ENCODE measurements around the gene FANK1. TPM values are rescaled to one million over a fixed set of nuclear protein-coding genes. Genes with fewer than 3 reads are reported as not detected.
A peak's percentile ranks its signal among the peaks of the same experiment; 100 is the strongest.
"Not testable (repeated sequence)": the region's sequence is repeated elsewhere in the genome, so short reads cannot be mapped to it uniquely, and the experiment has no call there.

Gene FANK1
- total and polyA plus RNA-seq, 5 experiments from 2014 or later: 0.52 to 0.96 TPM; not detected in 3

DNA sequence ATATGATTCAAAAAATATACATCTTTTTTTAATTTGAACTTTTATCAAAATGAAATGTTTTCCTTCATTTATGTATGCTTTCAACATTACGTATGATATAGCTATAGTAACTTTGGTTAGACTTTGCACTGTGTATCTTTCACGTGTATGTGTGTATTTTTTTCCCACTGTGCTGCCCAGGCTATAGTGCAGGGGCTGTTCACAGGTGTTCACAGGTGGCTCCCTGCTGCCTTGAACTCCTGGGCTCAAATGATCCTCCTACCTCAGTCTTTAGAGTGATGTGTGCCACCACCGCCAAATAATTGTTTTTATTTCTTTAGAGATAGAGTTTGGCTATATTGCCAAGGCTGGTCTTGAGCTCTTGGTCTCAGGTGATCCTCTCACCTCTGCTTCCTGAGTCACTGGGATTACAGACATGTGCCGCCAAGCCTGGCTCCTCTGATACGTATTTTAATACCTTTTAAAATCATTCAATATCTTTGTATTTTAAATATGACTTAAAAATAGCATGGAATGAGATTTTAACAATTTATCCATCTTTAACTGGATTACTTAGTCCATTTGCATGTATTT is 29.0 kb downstream of the FANK1 start:
- DNase-seq: no peak
- no peak for ATAC-seq
- H3K4me3 Mint-ChIP-seq: no peak overlapping the region
- H3K9me3 Mint-ChIP-seq: no peaks in the 10 kb centered on the region
- H3K36me3 Mint-ChIP-seq: no peaks in the 10 kb centered on the region
- peaks cover 0 to 3% (median 0%) of the 10 kb centered on the region in 5 donors for H3K27me3 Mint-ChIP-seq
- H3K27ac Mint-ChIP-seq: no peak overlapping the region
- POLR2A ChIA-PET: no interaction called here
- H3K4me1 Mint-ChIP-seq: peaks cover 0 to 2% (median 0%) of the 10 kb centered on the region in 4 donors

DNA sequence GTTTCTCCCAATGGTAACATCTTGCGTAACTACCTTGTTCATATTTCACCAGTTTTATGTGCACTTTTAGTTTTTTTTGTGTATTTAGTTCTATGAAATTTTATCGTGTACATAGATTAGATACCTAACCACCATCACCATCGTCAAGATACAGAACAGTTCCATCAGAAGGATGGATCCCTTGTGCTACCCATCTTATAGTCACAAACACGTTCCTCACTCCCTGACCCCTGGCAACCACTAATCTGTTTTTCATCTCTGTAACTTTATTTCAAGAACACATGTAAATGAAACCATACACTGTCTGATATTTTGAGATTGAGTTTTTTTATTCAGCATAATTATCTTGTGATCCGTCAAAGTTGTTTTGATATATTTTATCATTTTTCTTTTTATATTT is 29.9 kb downstream of the FANK1 start:
- ATAC-seq (no peak), DNase-seq (no peak)
- Mint-ChIP-seq H3K27ac (no peak overlapping the region), H3K27me3 (peaks cover 0 to 3% (median under 1%) of the 10 kb centered on the region in 5 donors), H3K36me3 (no peaks in the 10 kb centered on the region), H3K4me1 (peaks cover 0 to 2% (median 0%) of the 10 kb centered on the region in 4 donors), H3K4me3 (no peak overlapping the region), H3K9me3 (peaks cover 0 to 3% (median 0%) of the 10 kb centered on the region in 9 donors)
- POLR2A ChIA-PET: no interaction called here

DNA sequence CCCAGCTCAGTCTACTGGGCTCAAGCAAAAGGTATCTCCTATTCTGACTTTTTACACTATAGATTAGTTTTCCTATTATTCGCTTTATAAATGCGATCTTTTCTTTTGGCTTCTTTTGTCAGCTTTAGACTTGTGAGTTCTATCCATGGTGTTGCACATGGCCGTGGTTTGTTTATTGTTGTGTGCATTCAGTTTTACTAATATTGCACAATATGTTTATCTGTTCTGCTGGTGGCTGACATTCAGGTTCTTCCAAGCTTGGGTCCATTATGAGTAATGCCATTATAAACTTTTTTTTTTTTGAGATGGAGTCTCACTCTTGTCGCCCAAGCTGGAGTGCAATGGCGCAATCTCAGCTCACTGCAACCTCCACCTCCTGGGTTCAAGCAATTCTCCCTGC is 30.9 kb downstream of the FANK1 start:
- H3K27ac Mint-ChIP-seq, H3K27me3 Mint-ChIP-seq, H3K36me3 Mint-ChIP-seq, DNase-seq, POLR2A ChIA-PET, H3K4me3 Mint-ChIP-seq, H3K4me1 Mint-ChIP-seq, ATAC-seq: not testable (repeated sequence)
- peaks cover 0 to 11% (median 0%) of the 10 kb centered on the region in 9 donors for H3K9me3 Mint-ChIP-seq

DNA sequence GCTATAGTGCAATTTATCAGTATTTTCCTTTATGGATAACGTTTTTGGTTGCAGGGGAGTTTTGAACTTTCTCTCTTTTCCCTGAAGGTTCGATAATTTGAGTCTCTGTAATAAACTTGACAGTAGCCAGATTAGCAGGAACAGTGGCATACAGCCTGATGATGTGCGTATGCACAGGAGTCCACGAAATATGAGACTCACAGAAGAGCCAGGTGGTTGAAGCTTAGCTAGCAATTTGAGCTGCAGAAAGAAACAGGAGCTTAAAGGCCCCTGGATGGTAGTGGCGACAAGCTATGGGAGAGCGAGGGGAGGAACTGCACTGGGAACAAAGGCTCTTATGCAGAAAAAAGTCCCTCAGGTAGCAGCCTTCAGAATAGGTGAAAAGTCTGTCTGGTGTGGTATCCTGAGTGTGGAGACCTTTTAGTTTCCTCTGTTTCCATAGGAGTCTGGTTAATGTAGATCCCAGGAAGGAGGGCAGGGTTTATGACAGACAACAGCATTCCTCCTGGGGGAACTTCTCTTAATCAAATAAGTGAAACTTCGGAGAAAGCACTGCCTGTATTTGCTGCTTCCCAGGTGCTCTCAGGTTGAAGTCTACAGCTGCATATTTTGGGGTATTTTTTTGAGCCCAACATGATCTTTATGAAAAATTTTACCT is 32.7 kb downstream of the FANK1 start:
- Mint-ChIP-seq H3K27me3 (peaks cover 10 to 22% (median 18%) of the 10 kb centered on the region in 5 donors), H3K27ac (peak overlapping the region in 1 of 10 donors; percentile 30), H3K4me1 (no peaks in the 10 kb centered on the region), H3K9me3 (peaks cover 0 to 17% (median 2%) of the 10 kb centered on the region in 9 donors), H3K4me3 (no peak overlapping the region), H3K36me3 (no peaks in the 10 kb centered on the region)
- POLR2A ChIA-PET: no interaction called here
- no peak for DNase-seq
- ATAC-seq: no peak

DNA sequence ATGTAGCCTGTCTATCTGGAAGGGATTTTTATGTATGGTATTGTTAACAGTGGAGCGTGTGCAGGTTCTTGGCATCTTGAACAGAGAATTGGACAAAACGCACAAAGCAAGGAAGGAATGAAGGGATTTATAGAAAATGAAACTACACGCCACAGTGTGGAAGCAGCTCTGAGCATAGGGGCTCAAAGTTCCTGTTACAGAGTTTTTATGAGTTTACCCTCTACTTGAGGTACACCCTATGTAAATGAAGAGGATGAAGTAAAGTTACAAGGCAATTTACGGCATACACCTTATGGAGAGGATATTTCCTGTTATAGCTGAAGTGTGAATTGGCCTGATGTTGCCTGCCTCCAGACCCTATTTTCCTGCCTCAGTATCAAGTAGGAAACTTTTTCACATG is 33.3 kb downstream of the FANK1 start:
- peaks cover 13 to 27% (median 21%) of the 10 kb centered on the region in 5 donors for H3K27me3 Mint-ChIP-seq
- H3K4me3 Mint-ChIP-seq: no peak overlapping the region
- DNase-seq (no peak), ATAC-seq (no peak)
- no peaks in the 10 kb centered on the region for H3K36me3 Mint-ChIP-seq
- H3K27ac Mint-ChIP-seq: no peak overlapping the region
- POLR2A ChIA-PET: no interaction called here
- H3K4me1 Mint-ChIP-seq: no peaks in the 10 kb centered on the region
- peaks cover 0 to 17% (median 2%) of the 10 kb centered on the region in 9 donors for H3K9me3 Mint-ChIP-seq

DNA sequence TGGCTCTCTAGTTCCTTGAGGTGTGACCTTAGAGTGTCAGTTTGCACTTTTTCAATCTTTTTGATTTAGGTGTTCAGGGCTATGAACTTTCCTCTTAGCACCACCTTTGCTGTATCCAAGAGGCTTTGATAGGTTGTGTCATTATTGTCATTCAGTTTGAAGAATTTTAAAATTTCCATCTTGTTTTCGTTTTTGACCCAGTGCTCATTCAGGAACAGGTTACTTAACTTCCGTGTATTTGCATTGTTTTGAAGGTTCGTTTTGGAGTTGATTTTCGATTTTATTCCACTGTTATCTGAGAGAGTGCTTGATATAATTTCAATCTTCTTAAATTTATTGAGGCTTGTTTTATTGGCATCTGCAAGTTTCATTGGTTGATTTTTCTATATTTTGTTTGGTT is 37.3 kb downstream of the FANK1 start:
- ATAC-seq: no peak
- POLR2A ChIA-PET: no interaction called here

DNA sequence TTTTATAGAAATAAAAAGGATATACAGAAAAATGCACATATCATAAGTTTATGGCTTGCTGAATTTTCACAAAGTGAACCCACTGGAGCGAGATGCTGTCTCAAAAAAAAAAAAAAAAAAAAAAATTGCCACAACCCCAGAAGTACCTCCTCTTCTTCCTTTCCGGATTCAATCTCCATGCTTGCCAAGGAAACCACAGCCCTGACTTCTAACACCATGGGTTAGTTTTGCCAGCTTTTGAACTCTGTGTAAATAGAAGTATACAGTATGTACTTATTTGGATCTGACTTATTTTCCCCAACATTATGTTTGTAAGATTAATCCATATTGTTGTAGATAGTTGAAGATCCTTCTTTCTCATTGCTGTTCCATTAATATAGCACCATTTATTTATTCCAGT is 40.0 kb downstream of the FANK1 start:
- H3K4me3 Mint-ChIP-seq: no peak overlapping the region
- H3K27me3 Mint-ChIP-seq: peaks cover 20 to 49% (median 34%) of the 10 kb centered on the region in 5 donors
- POLR2A ChIA-PET: no interaction called here

More for the DNA sequence above, 37.3 kb downstream of the FANK1 start:
- no peak for DNase-seq
- Mint-ChIP-seq H3K4me3 (no peak overlapping the region), H3K4me1 (no peaks in the 10 kb centered on the region), H3K36me3 (peaks cover 0 to 5% (median 0%) of the 10 kb centered on the region in 3 donors), H3K27ac (no peak overlapping the region), H3K27me3 (peaks cover 23 to 46% (median 35%) of the 10 kb centered on the region in 5 donors), H3K9me3 (peaks cover 0 to 17% (median 2%) of the 10 kb centered on the region in 9 donors)

DNA sequence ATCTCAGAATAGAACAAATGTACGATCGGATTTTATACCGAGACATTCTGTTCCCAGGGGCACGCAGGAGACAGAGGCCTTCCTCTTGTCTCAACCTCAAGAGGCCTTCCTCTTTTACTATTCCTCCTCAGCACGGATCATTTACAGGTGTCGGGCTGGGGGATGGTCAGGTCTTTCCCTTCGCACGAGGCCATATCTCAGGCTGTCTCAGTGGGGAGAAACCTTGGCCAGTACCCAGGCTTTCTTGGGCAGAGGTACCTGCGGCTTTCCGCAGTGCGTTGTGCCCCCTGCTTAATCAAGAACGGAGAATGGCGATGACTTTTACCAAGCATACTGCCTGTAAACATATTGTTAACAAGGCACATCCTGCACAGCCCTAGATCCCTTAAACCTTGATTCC is 44.2 kb downstream of the FANK1 start:
- DNase-seq: no peak
- H3K27ac Mint-ChIP-seq: no peak overlapping the region
- POLR2A ChIA-PET: no interaction called here
- no peaks in the 10 kb centered on the region for H3K4me1 Mint-ChIP-seq
- peaks cover 4 to 24% (median 14%) of the 10 kb centered on the region in 5 donors for H3K27me3 Mint-ChIP-seq
- peaks cover 0 to 18% (median 10%) of the 10 kb centered on the region in 9 donors for H3K9me3 Mint-ChIP-seq
- H3K4me3 Mint-ChIP-seq: no peak overlapping the region
- H3K36me3 Mint-ChIP-seq: peaks cover 0 to 18% (median 3%) of the 10 kb centered on the region in 3 donors
- no peak for ATAC-seq

More for the DNA sequence above, 40.0 kb downstream of the FANK1 start:
- Mint-ChIP-seq H3K4me1 (no peaks in the 10 kb centered on the region), H3K9me3 (peaks cover 0 to 13% (median 2%) of the 10 kb centered on the region in 9 donors), H3K36me3 (peaks cover 0 to 5% (median 0%) of the 10 kb centered on the region in 3 donors), H3K27ac (no peak overlapping the region)
- ATAC-seq: no peak
- DNase-seq: no peak

DNA sequence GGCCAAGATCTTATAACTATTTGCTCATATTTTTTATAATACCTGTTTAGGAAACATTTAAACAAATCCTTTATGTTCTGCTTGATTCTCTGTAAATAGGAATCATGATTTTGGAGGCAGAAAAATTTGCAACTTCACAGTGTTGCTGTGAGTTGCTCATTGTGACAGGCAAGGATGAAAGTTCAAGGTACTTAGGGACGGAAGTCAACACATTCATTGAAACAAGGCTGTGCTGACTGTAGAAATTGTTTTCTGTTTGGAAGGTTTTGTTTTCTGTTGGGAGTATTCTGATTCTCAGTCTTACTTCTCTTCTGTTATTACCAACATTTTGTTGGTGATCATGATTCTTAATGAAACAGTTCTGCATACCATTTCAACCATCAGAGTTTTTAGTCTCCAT is 54.9 kb downstream of the FANK1 start:
- Mint-ChIP-seq H3K27ac (no peak overlapping the region), H3K9me3 (peaks cover 0 to 53% (median 19%) of the 10 kb centered on the region in 9 donors), H3K27me3 (no peaks in the 10 kb centered on the region), H3K4me1 (no peaks in the 10 kb centered on the region), H3K4me3 (no peak overlapping the region), H3K36me3 (peaks cover 0 to 25% (median 2%) of the 10 kb centered on the region in 3 donors)
- ATAC-seq: no peak
- no peak for DNase-seq
- POLR2A ChIA-PET: no interaction called here

DNA sequence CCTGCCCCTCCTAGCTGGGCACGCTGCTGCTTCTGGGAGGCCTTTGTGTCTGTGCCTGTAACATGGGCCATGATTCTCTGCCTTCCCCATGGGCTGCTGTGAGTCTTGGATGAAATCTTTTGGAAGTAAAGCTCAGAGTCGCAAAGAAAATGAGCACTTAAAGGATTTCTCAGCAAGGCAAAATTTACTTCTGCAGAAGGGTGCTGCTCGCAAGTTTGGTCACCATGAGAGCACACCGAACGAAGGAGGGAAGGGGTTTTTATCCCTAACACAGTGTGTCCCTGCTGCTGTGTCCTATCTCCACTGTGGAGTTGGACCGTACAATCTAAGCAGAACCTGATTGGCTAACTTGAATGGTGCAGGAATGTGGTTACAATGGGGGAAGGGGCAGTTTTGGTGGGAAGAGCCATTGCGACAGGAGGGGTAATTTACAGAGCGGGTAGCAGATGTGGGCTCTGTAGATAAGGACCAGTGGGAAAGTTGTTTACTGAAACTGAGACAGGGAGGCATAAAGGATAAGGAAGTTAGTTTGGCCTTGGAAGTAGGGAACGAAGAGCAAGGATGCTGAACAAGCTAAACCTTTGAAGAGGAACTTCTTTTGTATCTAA is 57.5 kb downstream of the FANK1 start:
- Mint-ChIP-seq H3K36me3 (peaks cover 0 to 33% (median 2%) of the 10 kb centered on the region in 3 donors), H3K27ac (no peak overlapping the region), H3K9me3 (peaks cover 0 to 62% (median 22%) of the 10 kb centered on the region in 9 donors), H3K27me3 (peaks cover 0 to 9% (median 2%) of the 10 kb centered on the region in 5 donors), H3K4me1 (no peaks in the 10 kb centered on the region), H3K4me3 (no peak overlapping the region)
- DNase-seq (no peak), ATAC-seq (no peak)
- POLR2A ChIA-PET: no interaction called here

DNA sequence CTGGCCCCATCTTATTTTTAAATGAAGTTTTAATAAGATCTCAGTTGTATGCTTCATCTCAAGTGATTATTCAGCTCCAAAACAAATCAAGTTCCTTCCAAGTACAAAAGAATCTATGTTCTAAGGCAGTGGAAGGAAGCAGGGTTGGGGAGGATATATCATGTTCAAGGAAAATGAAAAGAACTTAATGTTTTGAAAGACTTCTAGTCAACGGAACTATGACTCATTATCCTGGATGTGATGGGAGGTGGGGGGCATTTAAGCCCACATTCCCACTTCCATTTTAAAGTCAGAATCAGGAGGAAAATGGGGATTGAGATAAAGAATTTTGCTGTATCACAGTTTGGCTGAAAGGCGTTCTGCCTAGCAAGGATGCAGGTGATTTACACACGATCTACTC is 59.4 kb downstream of the FANK1 start:
- Mint-ChIP-seq H3K9me3 (peaks cover 0 to 62% (median 22%) of the 10 kb centered on the region in 9 donors), H3K36me3 (peaks cover 0 to 33% (median 2%) of the 10 kb centered on the region in 3 donors), H3K4me3 (no peak overlapping the region), H3K27me3 (peaks cover 0 to 9% (median 2%) of the 10 kb centered on the region in 5 donors), H3K27ac (no peak overlapping the region), H3K4me1 (no peaks in the 10 kb centered on the region)
- POLR2A ChIA-PET: no interaction called here
- ATAC-seq (no peak), DNase-seq (no peak)

DNA sequence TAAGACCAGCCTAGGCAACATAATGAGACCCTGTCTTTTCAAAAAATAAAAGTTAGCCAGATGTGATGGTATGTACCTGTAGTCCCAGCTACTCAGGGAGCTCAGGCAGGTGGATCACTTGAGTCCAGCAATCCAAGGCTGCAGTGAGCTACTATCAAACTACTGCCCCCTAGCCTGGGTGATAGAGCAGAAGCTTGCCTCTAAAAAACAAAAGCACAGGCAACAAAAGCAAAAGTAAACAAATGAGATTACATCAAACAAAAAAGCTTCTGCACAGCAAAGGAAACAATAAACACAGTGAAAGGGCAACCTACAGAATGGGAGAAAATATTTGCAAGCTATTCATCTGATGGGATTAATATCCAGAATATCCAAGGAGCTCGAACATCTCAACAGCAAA is 65.4 kb downstream of the FANK1 start:
- no peak for ATAC-seq
- Mint-ChIP-seq H3K9me3 (peaks cover 0 to 11% (median 2%) of the 10 kb centered on the region in 9 donors), H3K4me1 (no peaks in the 10 kb centered on the region), H3K36me3 (peaks cover 0 to 4% (median 0%) of the 10 kb centered on the region in 3 donors), H3K4me3 (no peak overlapping the region), H3K27ac (no peak overlapping the region), H3K27me3 (peaks cover 0 to 12% (median 6%) of the 10 kb centered on the region in 5 donors)
- DNase-seq: no peak
- POLR2A ChIA-PET: no interaction called here

DNA sequence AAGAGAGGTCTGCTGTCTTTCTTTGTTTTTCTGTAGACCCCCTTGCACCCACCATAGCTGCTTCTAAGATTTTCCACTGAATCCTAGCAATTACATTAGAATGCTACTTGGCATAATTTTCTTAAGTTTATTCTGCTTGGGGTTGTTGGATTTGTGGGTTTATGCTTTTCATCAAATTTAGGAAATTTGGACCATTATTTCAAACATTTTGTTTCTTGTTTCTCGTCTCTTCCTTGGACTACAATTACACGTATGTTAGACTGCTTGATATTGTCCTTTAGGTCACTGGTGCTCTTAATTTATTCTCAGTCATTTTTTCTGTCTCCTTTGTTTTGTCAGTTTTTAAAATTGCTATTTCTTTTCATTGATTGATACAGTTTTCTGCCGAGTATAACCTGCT is 65.8 kb downstream of the FANK1 start:
- DNase-seq (no peak), ATAC-seq (no peak)
- H3K4me1 Mint-ChIP-seq: no peaks in the 10 kb centered on the region
- POLR2A ChIA-PET: no interaction called here
- H3K27ac Mint-ChIP-seq: no peak overlapping the region
- peaks cover 0 to 11% (median 6%) of the 10 kb centered on the region in 5 donors for H3K27me3 Mint-ChIP-seq
- no peak overlapping the region for H3K4me3 Mint-ChIP-seq
- peaks cover 0 to 8% (median under 1%) of the 10 kb centered on the region in 9 donors for H3K9me3 Mint-ChIP-seq
- H3K36me3 Mint-ChIP-seq: peaks cover 0 to under 1% (median 0%) of the 10 kb centered on the region in 3 donors

All from naive thymus-derived CD8-positive, alpha-beta T cell (primary cell).